ENCODE data around the gene LRRC2.

DNA sequence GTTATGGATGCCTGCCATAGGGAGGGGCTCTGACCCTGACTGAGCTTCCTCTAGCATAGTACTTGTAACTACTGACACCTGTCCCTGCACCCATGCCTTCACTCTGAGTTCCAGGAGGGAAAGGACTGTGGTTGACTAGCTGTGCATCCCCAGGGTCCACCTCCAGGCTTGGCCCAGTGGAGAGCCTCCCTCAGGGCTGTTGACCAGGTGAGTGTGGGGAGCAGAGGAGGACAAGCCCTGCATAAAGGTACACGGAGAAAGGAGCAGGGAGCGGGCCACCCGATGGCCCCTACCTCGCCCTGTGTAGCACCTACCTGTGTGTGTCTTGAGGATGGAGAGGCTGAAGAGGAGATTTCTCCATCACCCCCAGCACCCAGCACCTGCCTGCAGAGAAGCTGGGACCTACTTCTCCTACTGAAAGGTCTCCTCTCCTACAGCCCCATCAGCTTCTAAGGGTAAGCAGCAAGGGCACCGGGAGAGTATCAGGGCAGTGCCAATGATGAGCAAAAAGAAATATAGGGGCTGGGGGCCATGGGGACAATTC, 94.7 kb downstream of the LRRC2 start:
- TF ChIP-seq, protein P1, sequence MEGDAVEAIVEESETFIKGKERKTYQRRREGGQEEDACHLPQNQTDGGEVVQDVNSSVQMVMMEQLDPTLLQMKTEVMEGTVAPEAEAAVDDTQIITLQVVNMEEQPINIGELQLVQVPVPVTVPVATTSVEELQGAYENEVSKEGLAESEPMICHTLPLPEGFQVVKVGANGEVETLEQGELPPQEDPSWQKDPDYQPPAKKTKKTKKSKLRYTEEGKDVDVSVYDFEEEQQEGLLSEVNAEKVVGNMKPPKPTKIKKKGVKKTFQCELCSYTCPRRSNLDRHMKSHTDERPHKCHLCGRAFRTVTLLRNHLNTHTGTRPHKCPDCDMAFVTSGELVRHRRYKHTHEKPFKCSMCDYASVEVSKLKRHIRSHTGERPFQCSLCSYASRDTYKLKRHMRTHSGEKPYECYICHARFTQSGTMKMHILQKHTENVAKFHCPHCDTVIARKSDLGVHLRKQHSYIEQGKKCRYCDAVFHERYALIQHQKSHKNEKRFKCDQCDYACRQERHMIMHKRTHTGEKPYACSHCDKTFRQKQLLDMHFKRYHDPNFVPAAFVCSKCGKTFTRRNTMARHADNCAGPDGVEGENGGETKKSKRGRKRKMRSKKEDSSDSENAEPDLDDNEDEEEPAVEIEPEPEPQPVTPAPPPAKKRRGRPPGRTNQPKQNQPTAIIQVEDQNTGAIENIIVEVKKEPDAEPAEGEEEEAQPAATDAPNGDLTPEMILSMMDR (IDR thresholded peaks at IDR 0.05): no peak
- no peak for TF ChIP-seq EP300 (IDR thresholded peaks at IDR 0.05)
- TF ChIP-seq POLR2AphosphoS5 (IDR thresholded peaks at IDR 0.05): no peak
- no peak for TF ChIP-seq POLR2A (IDR thresholded peaks at IDR 0.05; ENCODE audit: low read depth)

All from esophagus muscularis mucosa (tissue), 4 donors.